HG02970 (cell line): ENCODE data around the gene SLC25A13.
"Not testable (repeated sequence)": the region's sequence is repeated elsewhere in the genome, so short reads cannot be mapped to it uniquely, and the experiment has no call there.

ENCODE experiments used
- ATAC-seq: cut with Tn5 transposase; IDR thresholded peaks from one replicate; pipeline ENCODE4 v1.9.1; 2021; ENCODE audit warnings: mild to moderate bottlenecking, moderate library complexity, moderate number of reproducible peaks; ENCODE audit not compliant: unreplicated experiment, low FRiP score

Gene SLC25A13

DNA sequence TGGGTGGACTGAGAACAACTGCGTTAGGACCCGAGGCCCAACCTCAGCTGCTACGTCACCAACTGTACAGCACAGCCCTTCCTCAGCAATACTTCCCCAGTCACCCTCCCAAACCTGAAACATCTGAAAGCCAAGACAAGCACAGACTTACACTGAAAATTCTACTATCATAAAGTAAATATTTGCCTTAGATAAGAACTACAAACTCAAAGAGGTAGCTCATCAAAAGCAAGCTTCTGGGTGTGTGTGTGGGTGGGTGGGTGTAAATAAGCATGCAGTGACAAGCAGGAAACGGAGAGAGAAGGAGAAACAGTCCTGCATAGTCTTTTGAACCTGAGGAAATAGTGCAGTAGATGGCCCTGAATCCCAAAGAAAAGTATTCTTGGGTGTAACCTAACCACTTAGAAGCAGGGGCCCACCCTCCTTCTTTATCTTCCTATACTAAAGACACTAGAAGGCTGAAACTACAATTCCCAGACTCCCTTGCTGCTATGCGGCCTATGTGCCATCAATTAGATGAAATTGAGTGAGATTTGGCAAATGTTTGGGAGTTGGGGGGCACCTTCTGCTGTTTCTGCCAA, 18.7 kb downstream of the SLC25A13 start:
- no peak for ATAC-seq

- ATAC-seq, result no peak
Measured at GRCh38 chr7:96300986-96301385, 20.9 kb downstream of the SLC25A13 start.

DNA sequence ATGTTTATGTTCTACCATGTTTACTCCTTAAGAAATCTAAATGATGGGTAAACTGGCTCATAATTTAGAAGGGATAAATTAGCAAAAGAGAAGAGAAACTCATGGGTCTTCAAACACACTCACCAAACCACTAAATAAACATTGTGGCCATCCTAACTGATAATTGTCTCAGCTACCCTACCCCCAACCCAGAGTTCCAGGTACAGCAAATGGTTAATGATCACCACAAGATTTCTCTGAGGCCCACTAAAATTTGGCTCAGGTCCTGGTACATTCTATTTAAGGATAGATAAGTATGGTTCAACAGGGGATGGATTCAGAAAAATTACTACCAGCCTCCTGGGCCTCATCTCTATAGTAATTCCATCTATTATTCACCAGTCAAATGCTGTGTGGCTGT, 21.4 kb downstream of the SLC25A13 start:
- no peak for ATAC-seq

DNA sequence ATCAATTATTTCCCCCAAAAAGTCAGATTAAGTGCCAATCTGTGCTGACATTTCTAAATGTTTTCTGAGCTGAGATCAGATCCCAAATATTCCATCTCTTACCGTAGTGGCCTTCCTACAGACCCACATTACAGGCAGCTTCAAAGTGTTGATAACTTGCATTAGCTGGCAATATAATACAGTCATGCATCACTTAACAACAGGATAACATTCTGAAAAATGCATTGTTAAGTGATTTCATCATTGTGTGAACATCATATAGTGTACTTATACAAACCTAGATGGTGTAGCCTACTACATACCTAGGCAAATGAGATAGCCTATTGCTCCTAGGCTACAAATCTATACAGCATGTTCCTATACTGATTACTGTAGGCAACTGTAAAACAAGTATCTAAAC, 22.4 kb downstream of the SLC25A13 start:
- ATAC-seq, result no peak

DNA sequence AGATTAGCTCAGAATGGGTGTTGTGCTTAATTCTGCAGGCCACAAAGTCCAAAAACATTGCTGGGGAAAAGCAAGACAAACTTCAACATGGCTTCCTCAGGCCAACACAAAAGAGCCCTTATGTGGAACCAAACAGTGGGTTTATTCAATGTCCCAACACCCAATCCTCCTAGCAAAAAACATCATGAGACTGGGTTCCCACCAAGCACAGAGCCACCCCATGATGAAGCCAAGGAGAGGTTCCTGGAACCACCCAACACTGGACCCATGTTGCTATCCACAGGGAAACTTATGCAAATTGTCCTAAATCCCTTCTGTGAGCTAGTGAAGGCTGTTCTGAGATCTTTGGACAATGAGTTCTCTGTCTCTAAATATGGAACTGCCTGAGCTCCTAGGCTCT, 24.0 kb downstream of the SLC25A13 start:
- ATAC-seq, result no peak

- not testable (repeated sequence) for ATAC-seq
Measured at GRCh38 chr7:96297446-96297845, 24.5 kb downstream of the SLC25A13 start.

DNA sequence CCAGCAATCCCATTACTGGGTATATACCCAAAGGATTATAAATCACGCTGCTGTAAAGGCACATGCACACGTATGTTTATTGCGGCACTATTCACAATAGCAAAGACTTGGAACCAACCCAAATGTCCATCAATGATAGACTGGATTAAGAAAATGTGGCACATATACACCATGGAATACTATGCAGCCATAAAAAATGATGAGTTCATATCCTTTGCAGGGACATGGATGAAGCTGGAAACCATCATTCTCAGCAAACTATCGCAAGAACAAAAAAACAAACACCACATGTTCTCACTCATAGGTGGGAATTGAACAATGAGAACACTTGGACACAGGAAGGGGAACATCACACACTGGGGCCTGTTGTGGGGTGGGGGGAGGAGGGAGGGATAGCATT, 28.0 kb downstream of the SLC25A13 start:
- ATAC-seq, result not testable (repeated sequence)

DNA sequence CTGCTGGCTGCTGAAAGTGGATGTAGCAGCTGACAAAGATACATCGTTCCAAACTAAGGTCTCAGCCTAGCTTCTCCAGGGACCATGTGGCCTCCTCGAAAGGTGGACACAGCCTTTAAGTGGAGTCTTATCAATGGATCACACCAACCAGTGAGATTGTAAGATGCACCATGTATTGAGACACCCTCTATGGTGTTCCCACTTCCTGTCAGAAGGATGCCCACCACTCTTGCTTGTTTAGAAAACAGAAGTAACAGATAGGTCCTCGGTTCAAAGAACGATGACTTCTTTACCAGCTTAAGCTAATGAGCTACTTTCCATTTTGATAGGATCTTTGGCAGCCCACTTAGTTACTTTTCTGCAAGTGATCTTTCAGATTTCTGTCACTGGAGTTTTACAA, 34.3 kb downstream of the SLC25A13 start:
- ATAC-seq, result no peak

GRCh38 chr7:96287132-96287531, 34.8 kb downstream of the SLC25A13 start:
- ATAC-seq, result no peak

GRCh38 chr7:96285579-96285978, 36.3 kb downstream of the SLC25A13 start:
- ATAC-seq, result peak; percentile 74

GRCh38 chr7:96284835-96285234, 37.1 kb downstream of the SLC25A13 start:
- ATAC-seq, result no peak

DNA sequence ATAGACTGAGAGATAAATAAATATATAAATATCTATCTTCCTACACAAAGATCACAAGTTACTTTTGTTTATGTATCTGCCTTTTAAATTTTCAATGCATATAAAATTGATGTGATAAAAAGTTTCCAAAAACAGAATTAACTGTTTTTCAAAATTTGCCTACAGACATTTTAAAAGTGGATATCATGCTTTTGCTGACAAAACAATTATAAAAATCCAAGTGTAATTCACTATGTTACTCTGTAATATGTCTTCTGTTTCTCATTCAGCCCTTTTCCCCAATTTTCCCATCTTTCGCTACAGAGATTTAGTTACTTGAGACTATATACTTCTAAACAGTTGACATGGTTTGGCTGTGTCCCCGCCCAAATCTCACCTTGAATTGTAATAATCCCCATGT, 37.7 kb downstream of the SLC25A13 start:
- no peak for ATAC-seq

- no peak for ATAC-seq
Measured at GRCh38 chr7:96282835-96283234, 39.1 kb downstream of the SLC25A13 start.

- no peak for ATAC-seq
Measured at GRCh38 chr7:96277921-96278320, 44.0 kb downstream of the SLC25A13 start.

DNA sequence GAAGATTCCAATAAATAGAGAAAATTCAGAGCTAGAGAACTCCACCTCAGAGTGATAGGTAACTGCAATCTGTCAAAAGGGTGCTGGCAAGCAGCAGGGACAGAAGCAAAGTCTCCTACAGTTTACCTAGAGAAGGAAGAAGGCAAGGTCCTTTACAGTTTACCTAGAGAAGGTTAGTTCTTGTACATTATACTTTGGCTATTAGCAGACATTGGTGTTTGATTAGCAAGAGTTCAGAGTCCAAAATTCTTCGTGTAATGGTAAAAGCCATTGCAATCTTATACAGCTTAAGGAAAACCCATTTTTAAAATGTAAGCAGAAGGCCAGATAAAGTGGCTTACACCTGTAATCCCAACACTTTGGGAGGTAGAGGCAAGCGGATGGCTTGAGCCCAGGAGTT, 45.9 kb downstream of the SLC25A13 start:
- no peak for ATAC-seq

GRCh38 chr7:96273716-96274115, 48.2 kb downstream of the SLC25A13 start:
- no peak for ATAC-seq

GRCh38 chr7:96269246-96269994, 52.5 kb downstream of the SLC25A13 start:
- no peak for ATAC-seq

GRCh38 chr7:96266580-96266979, 55.3 kb downstream of the SLC25A13 start:
- ATAC-seq, result no peak

DNA sequence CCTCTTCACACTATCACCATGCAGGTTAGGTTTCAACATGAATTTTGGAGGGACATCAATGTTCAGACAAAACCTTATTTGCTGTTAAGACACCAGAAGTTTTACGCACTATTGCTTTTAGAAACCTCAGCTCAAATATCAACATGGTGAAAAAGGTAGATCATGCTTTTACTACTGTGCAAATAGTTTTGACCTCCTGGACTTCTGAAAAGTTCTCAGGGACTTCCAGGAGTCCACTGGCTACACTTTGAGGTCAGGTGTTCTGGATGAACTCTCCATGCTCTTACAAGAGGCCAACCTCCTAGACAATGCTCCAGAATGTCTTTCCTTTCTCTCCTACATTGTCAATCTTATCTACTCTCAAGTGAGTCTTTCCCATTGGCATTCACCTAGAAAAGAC, 55.9 kb downstream of the SLC25A13 start:
- ATAC-seq, result no peak

DNA sequence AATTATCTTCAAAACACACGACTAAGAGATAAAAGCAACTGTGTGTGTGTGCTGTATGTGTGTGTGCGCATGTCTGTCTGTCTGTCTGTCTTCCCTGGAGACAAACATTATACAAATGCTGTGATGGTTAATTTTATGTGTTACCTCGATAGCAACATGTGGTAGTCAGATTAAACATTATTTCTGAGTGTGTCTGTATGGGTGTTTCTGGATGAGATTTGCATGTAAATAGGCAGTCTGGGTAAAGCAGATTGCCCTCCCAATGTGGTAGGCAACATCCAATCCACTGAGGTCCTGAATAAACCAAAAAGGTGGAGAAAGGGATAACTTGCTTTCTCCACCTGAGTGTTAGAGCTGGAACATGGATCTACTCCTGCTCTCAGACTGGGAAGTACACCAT, 67.9 kb downstream of the SLC25A13 start:
- ATAC-seq, result no peak

DNA sequence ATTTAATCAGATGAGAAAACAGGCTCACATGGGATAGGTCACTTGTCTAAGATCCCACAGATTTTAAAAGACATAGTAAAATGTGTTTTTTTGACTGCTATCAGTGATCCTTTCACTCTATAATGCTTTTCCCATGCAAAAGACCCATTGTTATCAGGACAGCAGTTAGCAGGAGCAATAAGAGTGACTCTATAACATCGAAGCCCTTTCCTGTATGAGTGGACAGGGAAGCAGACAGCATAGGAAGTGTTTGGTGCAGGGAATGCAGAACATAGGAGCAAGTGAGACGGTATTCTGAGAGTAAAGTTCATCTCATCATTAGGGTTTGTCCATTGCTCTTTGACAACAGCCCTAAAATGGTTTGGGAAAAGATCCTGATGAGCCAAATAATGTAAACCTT, 68.5 kb downstream of the SLC25A13 start:
- no peak for ATAC-seq

- no peak for ATAC-seq
Measured at GRCh38 chr7:96250776-96251361, 71.0 kb downstream of the SLC25A13 start.
